ENCODE data around the gene CUL4A. TPM values are rescaled to one million over a fixed set of nuclear protein-coding genes. Genes with fewer than 3 reads are reported as not detected.

The CUL4A gene
- total RNA-seq, 6 experiments from 2014 or later: 29.2 to 75.8 (median 39.5) TPM

- no peaks in the 10 kb centered on the region for H3K4me1 ChIP-seq
- no peaks in the 10 kb centered on the region for H3K27me3 ChIP-seq
- intact Hi-C loops (cut with DNase I): no loop called here
- H3K27ac ChIP-seq: no peak overlapping the region
- no peaks in the 10 kb centered on the region for H3K9me3 ChIP-seq
- WGBS (ENCODE audit: insufficient coverage, low coverage, low lambda C conversion rate, missing lambda C conversion rate): 98% methylated on average over 6 of the region's 14 CpGs
- no peak overlapping the region for H3K4me3 ChIP-seq
- no peak for TF ChIP-seq POLR2A (IDR thresholded peaks at IDR 0.05)
- no peak for TF ChIP-seq CTCF (IDR thresholded peaks at IDR 0.05)
- ATAC-seq (no peak), DNase-seq (no peak)
- H3K36me3 ChIP-seq: peaks cover 0 to 63% (median 28%) of the 10 kb centered on the region in 4 donors
These were observed 32.6 kb upstream of the CUL4A start for GRCh38 chr13:113176822-113177221.

DNA sequence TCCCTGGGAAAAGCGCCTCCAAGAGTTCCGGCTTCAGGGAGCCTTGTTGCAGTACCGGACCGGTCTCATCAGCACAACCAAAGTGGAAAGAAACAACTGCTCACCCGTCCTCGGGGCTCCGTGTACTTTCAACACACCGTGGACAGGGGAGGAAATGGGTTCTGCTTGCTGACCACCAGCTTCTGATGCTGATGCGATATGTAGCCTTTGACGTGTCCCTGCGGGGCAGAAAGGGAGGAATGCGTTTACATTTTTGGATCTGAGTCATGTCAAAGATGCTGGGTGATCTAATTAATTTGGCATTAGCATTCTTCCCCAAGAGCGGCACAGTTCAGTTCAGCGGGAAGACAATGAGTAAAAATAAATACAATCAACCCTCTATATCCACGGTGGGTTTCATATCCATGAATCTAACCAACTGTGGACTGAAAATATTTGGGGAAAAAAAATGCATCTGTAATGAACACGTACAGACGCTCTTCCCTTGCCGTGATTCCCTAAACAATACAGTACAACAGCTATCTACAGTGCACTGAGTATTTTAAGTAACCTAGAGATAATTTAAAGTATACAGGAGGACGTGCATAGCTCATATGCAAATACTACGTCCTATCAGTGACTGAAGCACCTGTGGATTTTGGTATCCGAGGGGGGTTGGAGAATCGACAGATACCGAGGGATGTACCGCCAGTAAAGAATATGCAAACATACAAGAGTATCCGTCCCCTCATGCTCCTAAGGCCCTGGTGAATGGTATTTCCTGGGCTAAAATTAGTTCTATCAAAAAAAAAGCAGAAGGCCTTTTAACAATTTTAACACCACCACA lies 31.1 kb upstream of the CUL4A start:
- peaks cover 0 to 58% (median 30%) of the 10 kb centered on the region in 4 donors for H3K36me3 ChIP-seq
- H3K27me3 ChIP-seq: no peaks in the 10 kb centered on the region
- no peaks in the 10 kb centered on the region for H3K9me3 ChIP-seq
- TF ChIP-seq POLR2A (IDR thresholded peaks at IDR 0.05) (no peak), CTCF (IDR thresholded peaks at IDR 0.05) (no peak)
- H3K4me3 ChIP-seq: no peak overlapping the region
- no peak for DNase-seq
- ATAC-seq: no peak
- no peak overlapping the region for H3K27ac ChIP-seq
- 76% methylated on average over 20 of the region's 25 CpGs for WGBS (ENCODE audit: insufficient coverage, low coverage, low lambda C conversion rate, missing lambda C conversion rate)
- peaks cover 0 to 3% (median 0%) of the 10 kb centered on the region in 4 donors for H3K4me1 ChIP-seq
- intact Hi-C loops (cut with DNase I): no loop called here

GRCh38 chr13:113178896-113179167 lies 30.6 kb upstream of the CUL4A start:
- DNase-seq (no peak), ATAC-seq (no peak)
- H3K27me3 ChIP-seq: no peaks in the 10 kb centered on the region
- WGBS (ENCODE audit: insufficient coverage, low coverage, low lambda C conversion rate, missing lambda C conversion rate): 81% methylated on average over 3 of the region's 3 CpGs
- no peak overlapping the region for H3K4me3 ChIP-seq
- peaks cover 0 to 62% (median 32%) of the 10 kb centered on the region in 4 donors for H3K36me3 ChIP-seq
- no peak for TF ChIP-seq POLR2A (IDR thresholded peaks at IDR 0.05)
- no peak for TF ChIP-seq CTCF (IDR thresholded peaks at IDR 0.05)
- H3K4me1 ChIP-seq: peaks cover 0 to 8% (median 0%) of the 10 kb centered on the region in 4 donors
- no peak overlapping the region for H3K27ac ChIP-seq
- intact Hi-C loops (cut with DNase I): no loop called here
- no peaks in the 10 kb centered on the region for H3K9me3 ChIP-seq

DNA sequence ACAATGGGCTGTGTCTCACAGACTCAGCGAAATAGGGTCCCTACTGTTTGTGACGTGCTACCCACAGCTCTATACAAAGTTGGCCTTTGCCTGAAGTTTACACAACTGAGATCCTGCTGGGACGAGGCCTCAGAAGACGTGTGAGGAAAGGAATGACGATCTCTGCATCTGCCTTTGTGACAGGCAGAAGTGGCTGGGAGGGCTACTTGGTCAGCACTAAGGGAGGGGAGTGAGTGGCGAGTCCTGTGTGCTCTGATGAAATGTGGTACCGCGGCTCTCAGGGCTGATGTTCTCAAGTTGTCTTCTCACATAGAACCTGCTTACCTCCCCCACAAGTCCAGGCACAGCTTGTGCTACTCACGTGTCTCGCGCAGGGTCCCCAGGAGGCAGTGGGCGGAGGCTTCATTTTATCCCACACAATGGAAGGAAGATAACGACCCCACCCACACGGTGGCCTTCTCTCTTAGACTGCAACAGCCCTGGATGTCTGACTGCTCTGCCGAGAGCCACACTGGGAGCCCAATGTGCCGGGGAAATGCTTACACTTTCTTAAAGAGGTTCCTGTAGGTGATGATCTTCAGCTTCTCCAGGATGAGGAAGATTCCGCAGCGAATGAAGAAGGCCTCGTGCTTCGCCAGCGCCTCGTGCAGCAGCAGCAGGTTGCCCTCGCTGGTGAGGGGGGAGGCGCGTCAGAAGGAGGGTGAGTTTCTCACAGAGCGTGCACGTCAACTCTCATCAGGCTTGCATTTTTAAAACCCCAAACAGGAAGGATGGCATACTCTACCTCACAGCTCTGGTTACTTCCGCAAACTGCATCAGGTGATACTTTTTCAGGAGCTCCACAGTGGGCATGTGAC lies 29.8 kb upstream of the CUL4A start:
- ATAC-seq: no peak
- intact Hi-C loops (cut with DNase I): no loop called here

More for the DNA sequence above, 29.8 kb upstream of the CUL4A start:
- H3K9me3 ChIP-seq: no peaks in the 10 kb centered on the region
- peaks cover 0 to 9% (median 0%) of the 10 kb centered on the region in 4 donors for H3K4me1 ChIP-seq
- peaks cover 0 to 64% (median 32%) of the 10 kb centered on the region in 4 donors for H3K36me3 ChIP-seq
- no peaks in the 10 kb centered on the region for H3K27me3 ChIP-seq
- no peak overlapping the region for H3K27ac ChIP-seq
- TF ChIP-seq POLR2A (IDR thresholded peaks at IDR 0.05) (no peak), CTCF (IDR thresholded peaks at IDR 0.05) (no peak)
- H3K4me3 ChIP-seq: no peak overlapping the region
- no peak for DNase-seq
- 86% methylated on average over 15 of the region's 28 CpGs for WGBS (ENCODE audit: insufficient coverage, low coverage, low lambda C conversion rate, missing lambda C conversion rate)
